ENCODE results near the gene WDR7. TPM values are rescaled to one million over a fixed set of nuclear protein-coding genes. Genes with fewer than 3 reads are reported as not detected.

WDR7 gene
- total and polyA plus RNA-seq, 2 of the 4 experiments (the other 2 are of a cell fraction), result 3.7 to 23.3 TPM

DNA sequence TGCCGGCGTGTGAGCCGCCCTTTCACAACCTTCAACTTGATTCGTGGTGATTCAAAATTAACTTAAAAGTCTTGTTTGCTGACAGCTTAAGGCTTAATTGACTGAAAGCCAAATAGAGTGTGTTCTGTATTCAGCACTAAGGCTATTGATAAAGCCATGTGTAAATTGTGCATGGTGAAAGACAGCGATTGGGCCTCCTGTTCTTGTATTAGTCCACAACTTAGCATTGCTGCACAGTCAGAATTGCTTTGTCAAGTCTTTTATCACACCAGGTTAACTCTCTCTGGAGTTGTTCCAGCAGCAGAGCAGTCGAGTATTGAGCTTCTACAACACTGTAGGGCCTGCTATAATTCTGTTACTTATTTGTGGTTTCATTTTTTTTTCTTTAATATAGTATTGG lies 210.1 kb downstream of the WDR7 start:
- Histone ChIP-seq H2BK15ac (ENCODE audit: low read depth, low read length) (no peak overlapping the region), H3K4me3 (ENCODE audit: insufficient read depth, low read depth, low read length) (no peak overlapping the region), H3K56ac (ENCODE audit: extremely low read depth, insufficient read depth, low read length) (no peak overlapping the region), H2AK9ac (replicated peaks; ENCODE audit: low read depth, low read length, poor library complexity) (no peak overlapping the region), H3K79me1 (ENCODE audit: low read depth in 1 of 2, low read length in 2 of 2) (no peaks in the 10 kb centered on the region; a peak in 1 of 4 replicates), H3K4me2 (ENCODE audit: low read depth, low read length) (no peak overlapping the region), H3K14ac (replicated peaks; ENCODE audit: low read depth, low read length) (no peak overlapping the region), H2BK120ac (ENCODE audit: low read depth, low read length) (no peak overlapping the region), H3K36me3 (ENCODE audit: control insufficient read depth, insufficient read depth, low read length) (no peaks in the 10 kb centered on the region), H3K18ac (ENCODE audit: low read depth, low read length) (no peak overlapping the region), H2AK5ac (ENCODE audit: low read depth, low read length) (no peak overlapping the region), H3K27ac (ENCODE audit: insufficient read depth, low read length) (no peak overlapping the region), H3K9me1 (ENCODE audit: insufficient read depth, low read length) (no peaks in the 10 kb centered on the region), H4K8ac (ENCODE audit: low read depth in 2 of 2, low read length in 2 of 2) (no peak overlapping the region), H3K4me1 (ENCODE audit: control insufficient read depth, insufficient read depth, low read length) (no peaks in the 10 kb centered on the region), H2BK5ac (ENCODE audit: low read depth, low read length, poor library complexity, severe bottlenecking) (no peak overlapping the region), H2BK20ac (ENCODE audit: low read depth, low read length) (no peak overlapping the region), H2AFZ (replicated peaks; ENCODE audit: low read length, poor library complexity) (no peak overlapping the region), H3K4ac (ENCODE audit: low read depth, low read length) (no peak overlapping the region), H3K23ac (ENCODE audit: low read depth, low read length) (no peak overlapping the region), H3K9ac (ENCODE audit: low read depth, low read length) (no peak overlapping the region), H4K5ac (ENCODE audit: low read depth, low read length) (no peak overlapping the region), H3K9me3 (ENCODE audit: control insufficient read depth, insufficient read depth, low read length) (no peaks in the 10 kb centered on the region), H4K20me1 (ENCODE audit: insufficient read depth, low read length) (no peaks in the 10 kb centered on the region), H4K91ac (ENCODE audit: insufficient read depth, low read depth, low read length) (no peak overlapping the region), H3K27me3 (ENCODE audit: control insufficient read depth, insufficient read depth, low read length) (no peaks in the 10 kb centered on the region)
- dilution Hi-C loops (cut with HindIII; ENCODE audit: low sequenced_read_pairs, unreplicated experiment), result no loop called here
- CTCF ChIA-PET, result interaction anchor here (0.5 to 1.4 kb wide), 2 partner anchors 8 to 24 kb away, joined by 3 read pairs; no protein-coding TSS in a partner anchor
- intact Hi-C loops (cut with micrococcal nuclease), result loop anchor here (5.0 to 10.0 kb wide), 3 partner anchors 49 to 354 kb away; no protein-coding TSS in a partner anchor
- POLR2A ChIA-PET (ENCODE audit: unreplicated experiment), result interaction anchor here (0.9 kb wide), 1 partner anchor 20 kb away, joined by 3 read pairs; no protein-coding TSS in a partner anchor
- WGBS, 2 experiments (ENCODE audit: extremely low coverage in 2 of 2, insufficient read length in 1 of 2), result 90% methylated on average over 4 of the region's 6 CpGs; no CpG with 5 or more reads in 1 of the 2 experiments
- in situ Hi-C loops (cut with MboI; ENCODE audit: low sequenced_read_pairs), result no loop called here
- ATAC-seq (ENCODE audit: low read depth) (no peak), DNase-seq (no peak)
- TF ChIP-seq RAD21 (IDR thresholded peaks at IDR 0.05; ENCODE audit: low read length) (no peak), BHLHE40 (IDR thresholded peaks at IDR 0.05; ENCODE audit: low read depth, low read length) (no peak), RFX5 (IDR thresholded peaks at IDR 0.05; ENCODE audit: low read depth, low read length) (no peak), MAFK (IDR thresholded peaks at IDR 0.05; ENCODE audit: low read depth, low read length) (no peak), POLR2A (IDR thresholded peaks at IDR 0.05; ENCODE audit: low read depth, low read length) (no peak), CHD1 (IDR thresholded peaks at IDR 0.05; ENCODE audit: low read depth, low read length) (no peak), SMC3 (IDR thresholded peaks at IDR 0.05; ENCODE audit: low read depth, low read length) (no peak)
- TF ChIP-seq, protein P1, sequence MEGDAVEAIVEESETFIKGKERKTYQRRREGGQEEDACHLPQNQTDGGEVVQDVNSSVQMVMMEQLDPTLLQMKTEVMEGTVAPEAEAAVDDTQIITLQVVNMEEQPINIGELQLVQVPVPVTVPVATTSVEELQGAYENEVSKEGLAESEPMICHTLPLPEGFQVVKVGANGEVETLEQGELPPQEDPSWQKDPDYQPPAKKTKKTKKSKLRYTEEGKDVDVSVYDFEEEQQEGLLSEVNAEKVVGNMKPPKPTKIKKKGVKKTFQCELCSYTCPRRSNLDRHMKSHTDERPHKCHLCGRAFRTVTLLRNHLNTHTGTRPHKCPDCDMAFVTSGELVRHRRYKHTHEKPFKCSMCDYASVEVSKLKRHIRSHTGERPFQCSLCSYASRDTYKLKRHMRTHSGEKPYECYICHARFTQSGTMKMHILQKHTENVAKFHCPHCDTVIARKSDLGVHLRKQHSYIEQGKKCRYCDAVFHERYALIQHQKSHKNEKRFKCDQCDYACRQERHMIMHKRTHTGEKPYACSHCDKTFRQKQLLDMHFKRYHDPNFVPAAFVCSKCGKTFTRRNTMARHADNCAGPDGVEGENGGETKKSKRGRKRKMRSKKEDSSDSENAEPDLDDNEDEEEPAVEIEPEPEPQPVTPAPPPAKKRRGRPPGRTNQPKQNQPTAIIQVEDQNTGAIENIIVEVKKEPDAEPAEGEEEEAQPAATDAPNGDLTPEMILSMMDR (conservative IDR thresholded peaks at IDR 0.05; ENCODE audit: low read depth, low read length), result no peak
- BruUV-seq (replicated peaks), result no TSS peak
